ENCODE results near the gene CA12. TPM values are rescaled to one million over a fixed set of nuclear protein-coding genes. Genes with fewer than 3 reads are reported as not detected.

The CA12 gene
- polyA plus RNA-seq, 3 donors: not detected

- H3K9me3 ChIP-seq (replicated peaks in 1 of 2; ENCODE audit: control insufficient read depth in 1 of 2, insufficient read depth in 1 of 2, low read length in 2 of 2): no peaks in the 10 kb centered on the region
- no peak for DNase-seq
- peaks cover 0 to 15% (median 3%) of the 10 kb centered on the region in 7 donors for H3K9me3 Mint-ChIP-seq
Observed at GRCh38 chr15:63414474-63415120, 33.0 kb upstream of the CA12 start.

DNA sequence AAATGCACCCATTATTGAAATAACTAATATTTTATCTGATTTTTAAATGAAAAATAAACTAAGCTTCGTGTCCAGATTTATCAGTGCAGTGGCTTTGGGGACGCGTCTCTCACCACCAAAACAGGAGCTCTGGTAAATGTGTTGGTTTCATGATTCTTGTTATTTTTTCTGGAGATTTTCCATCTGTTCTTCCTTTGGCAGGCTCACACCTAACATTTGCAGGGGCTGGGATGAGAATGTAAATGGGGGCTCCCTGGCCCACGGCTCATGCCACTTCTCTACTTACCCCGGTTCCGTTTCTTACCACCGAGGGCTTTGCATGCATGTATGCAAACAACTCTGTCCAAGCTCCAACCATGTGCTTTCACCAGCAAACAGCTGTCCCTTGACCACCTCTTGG is 30.9 kb upstream of the CA12 start:
- H3K27ac ChIP-seq (ENCODE audit: low read depth in 1 of 2, low read length in 2 of 2): no peak overlapping the region
- no peak overlapping the region for H3K4me3 ChIP-seq (replicated peaks in 1 of 3; ENCODE audit: low read depth in 2 of 3, low read length in 3 of 3)
- TF ChIP-seq CTCF (IDR thresholded peaks at IDR 0.05): no peak
- peaks cover 0 to 15% (median 3%) of the 10 kb centered on the region in 7 donors for H3K9me3 Mint-ChIP-seq
- H3K27ac Mint-ChIP-seq: no peak overlapping the region
- H3K36me3 Mint-ChIP-seq: no peaks in the 10 kb centered on the region
- H3K4me1 ChIP-seq (ENCODE audit: control insufficient read depth in 1 of 2, insufficient read depth in 2 of 2, low read length in 2 of 2): no peaks in the 10 kb centered on the region
- WGBS (ENCODE audit: insufficient coverage): no CpG with 5 or more reads among the region's 7 CpGs
- H3K4me2 ChIP-seq (replicated peaks; ENCODE audit: extremely low read depth, low read length, poor library complexity, severe bottlenecking): no peak overlapping the region
- no peaks in the 10 kb centered on the region for H3K4me1 Mint-ChIP-seq
- intact Hi-C loops (cut with micrococcal nuclease): no loop called here
- H3K4me3 Mint-ChIP-seq: no peak overlapping the region
- no peaks in the 10 kb centered on the region for H3K27me3 ChIP-seq (ENCODE audit: control insufficient read depth in 2 of 2, insufficient read depth in 2 of 2, low read length in 2 of 2)
- DNase-seq: no peak
- no peaks in the 10 kb centered on the region for H4K20me1 ChIP-seq (ENCODE audit: insufficient read depth, low read length)
- H3K27me3 Mint-ChIP-seq (ENCODE audit: low read depth in 3 of 3): peaks cover 0 to 2% (median 1%) of the 10 kb centered on the region in 3 donors
- H3K79me2 ChIP-seq (ENCODE audit: insufficient read depth, low read length): no peaks in the 10 kb centered on the region
- no peak overlapping the region for H2AFZ ChIP-seq (ENCODE audit: insufficient read depth, low read depth, low read length, poor library complexity, severe bottlenecking)
- H3K36me3 ChIP-seq (replicated peaks in 1 of 2; ENCODE audit: control insufficient read depth in 1 of 2, insufficient read depth in 2 of 2, low read length in 2 of 2): no peaks in the 10 kb centered on the region
- H3K9me3 ChIP-seq (replicated peaks in 1 of 2; ENCODE audit: control insufficient read depth in 1 of 2, insufficient read depth in 1 of 2, low read length in 2 of 2): no peaks in the 10 kb centered on the region
- no peak overlapping the region for H3K9ac ChIP-seq (ENCODE audit: insufficient read depth, low read length, poor library complexity, severe bottlenecking)

More at GRCh38 chr15:63414474-63415120, 33.0 kb upstream of the CA12 start:
- no peak overlapping the region for H3K9ac ChIP-seq (ENCODE audit: insufficient read depth, low read length, poor library complexity, severe bottlenecking)
- no peaks in the 10 kb centered on the region for H3K27me3 ChIP-seq (ENCODE audit: control insufficient read depth in 2 of 2, insufficient read depth in 2 of 2, low read length in 2 of 2)
- H3K4me1 ChIP-seq (ENCODE audit: control insufficient read depth in 1 of 2, insufficient read depth in 2 of 2, low read length in 2 of 2): no peaks in the 10 kb centered on the region
- Mint-ChIP-seq H3K27me3 (ENCODE audit: low read depth in 3 of 3) (peaks cover 0 to 5% (median 1%) of the 10 kb centered on the region in 3 donors), H3K4me3 (no peak overlapping the region), H3K36me3 (no peaks in the 10 kb centered on the region), H3K4me1 (no peaks in the 10 kb centered on the region), H3K27ac (no peak overlapping the region)
- H3K4me3 ChIP-seq (replicated peaks in 1 of 3; ENCODE audit: low read depth in 2 of 3, low read length in 3 of 3): no peak overlapping the region
- intact Hi-C loops (cut with micrococcal nuclease): no loop called here
- no peaks in the 10 kb centered on the region for H4K20me1 ChIP-seq (ENCODE audit: insufficient read depth, low read length)
- 100% methylated on average over 1 of the region's 7 CpGs for WGBS (ENCODE audit: insufficient coverage)
- H2AFZ ChIP-seq (ENCODE audit: insufficient read depth, low read depth, low read length, poor library complexity, severe bottlenecking): no peak overlapping the region
- H3K4me2 ChIP-seq (replicated peaks; ENCODE audit: extremely low read depth, low read length, poor library complexity, severe bottlenecking): no peak overlapping the region
- H3K36me3 ChIP-seq (replicated peaks in 1 of 2; ENCODE audit: control insufficient read depth in 1 of 2, insufficient read depth in 2 of 2, low read length in 2 of 2): no peaks in the 10 kb centered on the region
- no peaks in the 10 kb centered on the region for H3K79me2 ChIP-seq (ENCODE audit: insufficient read depth, low read length)
- TF ChIP-seq CTCF (IDR thresholded peaks at IDR 0.05): no peak
- no peak overlapping the region for H3K27ac ChIP-seq (ENCODE audit: low read depth in 1 of 2, low read length in 2 of 2)

Data from CD14-positive monocyte (primary cell).